ENCODE results near the gene TTC22. TPM values are rescaled to one million over a fixed set of nuclear protein-coding genes. Genes with fewer than 3 reads are reported as not detected.

Gene TTC22
- total and polyA plus RNA-seq, 2 of the 4 experiments (the other 2 are of a cell fraction) = not detected

DNA sequence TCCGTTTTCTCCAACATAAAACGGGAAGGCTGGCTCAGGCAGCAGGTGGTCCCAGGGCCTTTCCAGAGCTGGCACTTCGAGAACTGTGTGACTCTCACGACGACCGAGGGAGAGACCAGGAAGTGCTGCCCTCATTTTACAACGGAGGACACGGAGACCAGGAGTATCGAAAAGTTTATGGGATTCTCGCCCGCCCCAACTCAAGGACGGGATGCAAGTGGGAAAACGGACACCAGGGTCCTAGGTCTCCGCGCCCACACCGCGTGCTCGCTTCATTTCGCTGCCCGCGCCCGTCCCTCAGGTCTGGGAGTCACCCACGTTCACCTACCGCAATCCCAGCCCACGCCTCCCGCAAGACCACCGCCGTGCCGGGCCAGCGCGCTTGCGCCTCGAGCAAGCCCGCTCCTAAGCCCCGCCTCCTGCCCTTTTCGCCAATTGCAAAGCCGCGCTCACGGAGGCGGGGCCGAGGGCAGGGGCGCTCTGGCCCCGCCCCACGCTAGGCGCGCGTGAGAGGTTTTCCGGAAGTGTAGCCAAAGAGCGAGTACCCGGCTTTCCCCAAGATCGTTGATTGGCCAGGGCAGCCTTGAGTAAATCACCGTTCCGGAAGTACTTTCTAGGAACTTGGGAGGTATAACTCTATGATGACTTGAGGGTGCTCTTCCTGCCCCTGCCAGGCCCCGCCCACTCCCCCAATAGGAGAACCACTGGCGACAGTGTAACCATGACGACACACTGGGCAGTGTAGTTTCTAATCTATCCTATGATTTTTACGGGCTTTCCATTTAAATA is 36.8 kb downstream of the TTC22 start, which contains the start of gene PARS2:
Gene PARS2, minus strand, starts transcription at position 391 of the 789 bp plus-strand sequence. CDS start 5,362 bp downstream, outside the sequence.
- no peaks in the 10 kb centered on the region for H3K36me3 ChIP-seq (ENCODE audit: control insufficient read depth, insufficient read depth, low read length)
- ChIA-PET CTCF (no interaction called here), POLR2A (ENCODE audit: unreplicated experiment) (no interaction called here)
- H3K9me1 ChIP-seq (ENCODE audit: insufficient read depth, low read length) = no peaks in the 10 kb centered on the region; the same call in 1 of the 2 replicates
- no peak within 1 kb of the TSS; the same call in 1 of the 2 replicates for H3K18ac ChIP-seq (ENCODE audit: low read depth, low read length)
- H3K27ac ChIP-seq (ENCODE audit: insufficient read depth, low read length) = peak within 1 kb of the TSS; percentile 69
- H3K4me1 ChIP-seq (ENCODE audit: control insufficient read depth, insufficient read depth, low read length) = no peaks in the 10 kb centered on the region
- DNase-seq (peak; percentile 100), ATAC-seq (ENCODE audit: low read depth) (peak; percentile 99)
- H3K9me3 ChIP-seq (ENCODE audit: control insufficient read depth, insufficient read depth, low read length) = no peaks in the 10 kb centered on the region
- dilution Hi-C loops (cut with HindIII; ENCODE audit: low sequenced_read_pairs, unreplicated experiment) = no loop called here
- peaks cover 3% of the 10 kb centered on the region; the same call in 1 of the 2 replicates for H3K27me3 ChIP-seq (ENCODE audit: control insufficient read depth, insufficient read depth, low read length)
- peak within 1 kb of the TSS; percentile 94 for H2AFZ ChIP-seq (replicated peaks; ENCODE audit: low read length, poor library complexity)
- H3K23ac ChIP-seq (ENCODE audit: low read depth, low read length) = peak within 1 kb of the TSS; percentile 77
- peaks cover 20 to 33% of the 10 kb centered on the region in 2 experiments for H3K79me1 ChIP-seq (ENCODE audit: low read depth in 1 of 2, low read length in 2 of 2)
- intact Hi-C loops (cut with micrococcal nuclease) = loop anchor here (1.0 kb wide), 1 partner anchor 48 kb away; no protein-coding TSS in a partner anchor
- peak within 1 kb of the TSS; percentile 4; the same call in 1 of the 2 replicates for H2BK120ac ChIP-seq (ENCODE audit: low read depth, low read length)
- peak within 1 kb of the TSS; percentile 23 for H2BK5ac ChIP-seq (ENCODE audit: low read depth, low read length, poor library complexity, severe bottlenecking)
- H4K20me1 ChIP-seq (ENCODE audit: insufficient read depth, low read length) = no peaks in the 10 kb centered on the region; the same call in 1 of the 2 replicates
- WGBS, 2 experiments (ENCODE audit: extremely low coverage in 2 of 2, insufficient read length in 1 of 2) = 0% methylated on average over 21 of the region's 57 CpGs; no CpG with 5 or more reads in 1 of the 2 experiments
- in situ Hi-C loops (cut with MboI; ENCODE audit: low sequenced_read_pairs) = no loop called here
- H3K14ac ChIP-seq (replicated peaks; ENCODE audit: low read depth, low read length) = peak within 1 kb of the TSS; percentile 76
- peak within 1 kb of the TSS; percentile 77 to 89 for H4K8ac ChIP-seq (ENCODE audit: low read depth in 2 of 2, low read length in 2 of 2)
- peak within 1 kb of the TSS; percentile 0; the same call in 1 of the 2 replicates for H2AK5ac ChIP-seq (ENCODE audit: low read depth, low read length)
- peak within 1 kb of the TSS; percentile 76 for H3K4me2 ChIP-seq (ENCODE audit: low read depth, low read length)
- BruUV-seq (replicated peaks) = no TSS peak
- H3K4ac ChIP-seq (ENCODE audit: low read depth, low read length) = peak within 1 kb of the TSS; percentile 87
- H3K9ac ChIP-seq (ENCODE audit: low read depth, low read length) = peak within 1 kb of the TSS; percentile 91
- H3K4me3 ChIP-seq (ENCODE audit: insufficient read depth, low read depth, low read length) = peak within 1 kb of the TSS; percentile 74
- no peak within 1 kb of the TSS for H2BK20ac ChIP-seq (ENCODE audit: low read depth, low read length)
- no peak within 1 kb of the TSS for H2BK15ac ChIP-seq (ENCODE audit: low read depth, low read length)
- H2AK9ac ChIP-seq (replicated peaks; ENCODE audit: low read depth, low read length, poor library complexity) = peak within 1 kb of the TSS; percentile 42
- H3K56ac ChIP-seq (ENCODE audit: extremely low read depth, insufficient read depth, low read length) = peak within 1 kb of the TSS; percentile 54
- peak within 1 kb of the TSS; percentile 53; the same call in 1 of the 2 replicates for H4K91ac ChIP-seq (ENCODE audit: insufficient read depth, low read depth, low read length)
- H4K5ac ChIP-seq (ENCODE audit: low read depth, low read length) = peak within 1 kb of the TSS; percentile 42
- no peak for TF ChIP-seq RAD21 (IDR thresholded peaks at IDR 0.05; ENCODE audit: low read length)
- TF ChIP-seq MXI1 (IDR thresholded peaks at IDR 0.05; ENCODE audit: borderline replicate concordance, low read depth, low read length) = peak; percentile 83; the same call in 1 of the 2 replicates
- TF ChIP-seq BHLHE40 (IDR thresholded peaks at IDR 0.05; ENCODE audit: low read depth, low read length) = peak; percentile 56; the same call in 1 of the 2 replicates
- TF ChIP-seq CEBPB (IDR thresholded peaks at IDR 0.05; ENCODE audit: low read depth, low read length) = no peak
- TF ChIP-seq, protein P1, sequence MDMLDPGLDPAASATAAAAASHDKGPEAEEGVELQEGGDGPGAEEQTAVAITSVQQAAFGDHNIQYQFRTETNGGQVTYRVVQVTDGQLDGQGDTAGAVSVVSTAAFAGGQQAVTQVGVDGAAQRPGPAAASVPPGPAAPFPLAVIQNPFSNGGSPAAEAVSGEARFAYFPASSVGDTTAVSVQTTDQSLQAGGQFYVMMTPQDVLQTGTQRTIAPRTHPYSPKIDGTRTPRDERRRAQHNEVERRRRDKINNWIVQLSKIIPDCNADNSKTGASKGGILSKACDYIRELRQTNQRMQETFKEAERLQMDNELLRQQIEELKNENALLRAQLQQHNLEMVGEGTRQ (IDR thresholded peaks at IDR 0.05; ENCODE audit: low read depth, low read length) = no peak
- TF ChIP-seq SMC3 (IDR thresholded peaks at IDR 0.05; ENCODE audit: low read depth, low read length) = no peak
- TF ChIP-seq, protein P2, sequence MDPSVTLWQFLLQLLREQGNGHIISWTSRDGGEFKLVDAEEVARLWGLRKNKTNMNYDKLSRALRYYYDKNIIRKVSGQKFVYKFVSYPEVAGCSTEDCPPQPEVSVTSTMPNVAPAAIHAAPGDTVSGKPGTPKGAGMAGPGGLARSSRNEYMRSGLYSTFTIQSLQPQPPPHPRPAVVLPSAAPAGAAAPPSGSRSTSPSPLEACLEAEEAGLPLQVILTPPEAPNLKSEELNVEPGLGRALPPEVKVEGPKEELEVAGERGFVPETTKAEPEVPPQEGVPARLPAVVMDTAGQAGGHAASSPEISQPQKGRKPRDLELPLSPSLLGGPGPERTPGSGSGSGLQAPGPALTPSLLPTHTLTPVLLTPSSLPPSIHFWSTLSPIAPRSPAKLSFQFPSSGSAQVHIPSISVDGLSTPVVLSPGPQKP (IDR thresholded peaks at IDR 0.05; ENCODE audit: borderline replicate concordance, low read depth, low read length) = no peak
- TF ChIP-seq MAZ (IDR thresholded peaks at IDR 0.05; ENCODE audit: borderline replicate concordance, low read depth, low read length) = peak; percentile 91; the same call in 1 of the 2 replicates
- no peak for TF ChIP-seq RCOR1 (IDR thresholded peaks at IDR 0.05; ENCODE audit: insufficient replicate concordance, low read length)
- peak; percentile 89 for TF ChIP-seq POLR2A (IDR thresholded peaks at IDR 0.05; ENCODE audit: low read depth, low read length)
- no peak for TF ChIP-seq MAFK (IDR thresholded peaks at IDR 0.05; ENCODE audit: low read depth, low read length)
- TF ChIP-seq, protein P3, sequence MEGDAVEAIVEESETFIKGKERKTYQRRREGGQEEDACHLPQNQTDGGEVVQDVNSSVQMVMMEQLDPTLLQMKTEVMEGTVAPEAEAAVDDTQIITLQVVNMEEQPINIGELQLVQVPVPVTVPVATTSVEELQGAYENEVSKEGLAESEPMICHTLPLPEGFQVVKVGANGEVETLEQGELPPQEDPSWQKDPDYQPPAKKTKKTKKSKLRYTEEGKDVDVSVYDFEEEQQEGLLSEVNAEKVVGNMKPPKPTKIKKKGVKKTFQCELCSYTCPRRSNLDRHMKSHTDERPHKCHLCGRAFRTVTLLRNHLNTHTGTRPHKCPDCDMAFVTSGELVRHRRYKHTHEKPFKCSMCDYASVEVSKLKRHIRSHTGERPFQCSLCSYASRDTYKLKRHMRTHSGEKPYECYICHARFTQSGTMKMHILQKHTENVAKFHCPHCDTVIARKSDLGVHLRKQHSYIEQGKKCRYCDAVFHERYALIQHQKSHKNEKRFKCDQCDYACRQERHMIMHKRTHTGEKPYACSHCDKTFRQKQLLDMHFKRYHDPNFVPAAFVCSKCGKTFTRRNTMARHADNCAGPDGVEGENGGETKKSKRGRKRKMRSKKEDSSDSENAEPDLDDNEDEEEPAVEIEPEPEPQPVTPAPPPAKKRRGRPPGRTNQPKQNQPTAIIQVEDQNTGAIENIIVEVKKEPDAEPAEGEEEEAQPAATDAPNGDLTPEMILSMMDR (conservative IDR thresholded peaks at IDR 0.05; ENCODE audit: low read depth, low read length) = no peak
- peak; percentile 90; the same call in 1 of the 2 replicates for TF ChIP-seq CHD1 (IDR thresholded peaks at IDR 0.05; ENCODE audit: low read depth, low read length)

All from IMR-90 (cell line).